NB4 (cell line): ENCODE data around the gene SFRP5.

ENCODE experiments used
- DNase-seq: peaks from one replicate; pipeline ENCODE4 v3.0.0; 2010; ENCODE audit warnings: low read depth
- H3K4me3 ChIP-seq: one replicate; pipeline ENCODE4 v1.5.1; 2011; ENCODE audit warnings: mild to moderate bottlenecking, low read depth, low read length, moderate library complexity
- CTCF ChIP-seq: IDR thresholded peaks from one replicate; pipeline ENCODE4 v1.5.1; 2012; ENCODE audit warnings: low read depth, low read length
- MAX ChIP-seq: IDR thresholded peaks from 2 replicates; pipeline ENCODE4 v1.6.1; 2011; ENCODE audit warnings: low read depth, low read length
- MYC ChIP-seq: IDR thresholded peaks from 2 replicates; pipeline ENCODE4 v1.6.1; 2011; ENCODE audit warnings: low read depth, low read length
- POLR2A ChIP-seq: IDR thresholded peaks from 2 replicates; pipeline ENCODE4 v1.6.1; 2011; ENCODE audit warnings: mild to moderate bottlenecking; ENCODE audit not compliant: insufficient read length; ENCODE audit errors: extremely low read depth

Gene SFRP5

DNA sequence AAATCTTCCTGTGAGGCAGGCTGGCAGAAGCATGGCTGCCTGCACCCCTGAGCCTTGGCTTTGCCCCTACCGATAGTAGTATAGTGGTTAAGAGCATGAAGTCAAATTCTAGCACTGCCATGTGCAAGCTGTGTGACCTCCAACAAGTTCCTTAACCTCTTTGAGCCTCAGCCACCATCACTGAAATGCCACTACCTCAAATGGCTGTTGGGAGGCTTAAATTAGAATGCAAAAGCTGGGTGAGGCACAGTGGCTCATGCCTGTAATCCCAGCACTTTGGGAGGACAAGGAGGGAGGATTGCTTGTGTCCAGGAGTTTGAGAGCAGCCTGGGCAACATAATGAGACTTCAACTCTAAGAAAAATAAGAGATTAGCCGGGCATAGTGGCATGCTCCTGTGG, 8.4 kb downstream of the SFRP5 start:
- H3K4me3 ChIP-seq: no peak overlapping the region
- TF ChIP-seq CTCF (no peak), MYC (no peak), MAX (no peak), POLR2A (no peak)
- DNase-seq: no peak

- TF ChIP-seq POLR2A (no peak), MYC (no peak), CTCF (no peak)
- no peak overlapping the region for H3K4me3 ChIP-seq
- no peak for DNase-seq
These were observed 9.0 kb downstream of the SFRP5 start for GRCh38 chr10:97762816-97763215.

GRCh38 chr10:97762056-97762455, 9.7 kb downstream of the SFRP5 start:
- TF ChIP-seq CTCF: no peak
- TF ChIP-seq MAX: no peak
- no peak for TF ChIP-seq POLR2A
- no peak for TF ChIP-seq MYC
- no peak overlapping the region for H3K4me3 ChIP-seq
- no peak for DNase-seq

DNA sequence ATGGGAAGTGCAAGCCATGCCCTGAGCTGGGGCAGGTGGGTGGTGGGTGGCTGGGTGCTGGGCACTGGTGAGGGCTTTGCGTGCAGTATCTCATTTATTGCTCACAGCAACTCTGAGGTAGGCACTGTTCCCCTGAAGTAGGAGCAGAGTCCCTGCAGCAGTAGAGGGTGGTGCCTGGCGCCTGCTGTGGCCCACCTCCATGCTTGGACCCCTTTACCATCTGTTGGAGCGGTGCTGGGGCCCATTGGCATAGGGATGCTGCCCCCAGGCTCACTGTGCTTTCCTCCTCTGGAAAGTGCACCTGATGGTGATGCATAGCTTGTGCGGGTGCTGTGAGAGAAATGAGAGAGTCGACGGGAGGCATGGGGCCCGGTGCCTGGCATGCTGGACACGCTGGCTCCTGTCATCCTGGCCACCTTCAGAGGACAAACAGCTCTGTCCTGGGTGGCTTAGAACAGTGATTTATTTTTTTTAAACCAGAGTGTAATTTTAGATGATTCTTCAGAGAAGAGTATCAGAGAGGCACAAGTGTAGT, 10.4 kb downstream of the SFRP5 start:
- no peak for DNase-seq

GRCh38 chr10:97760461-97761257, 11.1 kb downstream of the SFRP5 start:
- no peak overlapping the region for H3K4me3 ChIP-seq
- TF ChIP-seq MYC (no peak), CTCF (no peak)
- DNase-seq: no peak

More for the DNA sequence above, 10.4 kb downstream of the SFRP5 start:
- TF ChIP-seq CTCF (no peak), POLR2A (no peak), MAX (no peak), MYC (no peak)
- no peak overlapping the region for H3K4me3 ChIP-seq

- DNase-seq: no peak
- H3K4me3 ChIP-seq: no peak overlapping the region
- no peak for TF ChIP-seq CTCF
- TF ChIP-seq MAX: no peak
- no peak for TF ChIP-seq MYC
- TF ChIP-seq POLR2A: no peak
These were observed 11.9 kb downstream of the SFRP5 start for GRCh38 chr10:97759946-97760345.
